HG03045 (cell line): ENCODE results near the gene RSPRY1.

ENCODE experiments used
- ATAC-seq: cut with Tn5 transposase; IDR thresholded peaks from one replicate; pipeline ENCODE4 v1.9.1; 2021; ENCODE audit warnings: mild to moderate bottlenecking, moderate library complexity; ENCODE audit not compliant: unreplicated experiment

Gene RSPRY1

DNA sequence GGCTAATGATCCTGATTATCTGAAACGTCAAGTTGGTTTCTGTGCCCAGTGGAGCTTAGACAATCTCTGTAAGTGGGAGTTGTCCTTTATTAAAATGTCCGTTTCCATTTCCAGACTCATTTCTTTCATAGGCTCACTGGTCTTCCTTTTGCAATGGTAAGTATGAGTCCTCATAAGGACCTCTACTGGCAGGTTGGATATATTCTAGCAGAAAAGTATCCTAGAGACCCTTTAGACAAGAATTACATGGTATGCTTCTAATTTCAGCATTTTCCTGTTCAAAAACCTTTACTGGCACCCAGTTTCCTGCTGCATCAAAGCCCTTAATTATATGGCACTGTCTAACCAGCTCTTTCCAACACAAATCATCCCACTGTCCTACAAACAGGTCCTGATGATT is 30.8 kb downstream of the RSPRY1 start:
- no peak for ATAC-seq

DNA sequence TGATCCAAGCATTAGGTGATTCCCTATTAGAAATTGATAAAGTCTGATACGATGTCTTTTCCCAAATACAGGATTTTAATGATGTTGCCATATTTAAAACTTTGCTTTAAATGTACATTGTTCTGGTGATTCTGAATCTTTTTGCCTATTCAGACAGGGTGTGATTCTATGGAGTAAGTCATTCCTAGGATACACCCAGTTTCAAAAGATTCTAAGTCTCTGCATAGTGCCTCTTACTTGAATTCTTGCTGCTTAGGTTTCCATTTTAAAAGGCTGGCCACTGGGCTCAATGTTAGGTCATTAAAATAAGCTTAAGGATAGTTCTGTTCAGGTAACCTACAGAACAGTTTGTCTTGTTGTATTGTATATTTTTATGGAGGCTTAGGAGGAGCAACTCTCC is 36.9 kb downstream of the RSPRY1 start:
- ATAC-seq = no peak

- no peak for ATAC-seq
Observed at GRCh38 chr16:57224651-57225335, 38.7 kb downstream of the RSPRY1 start.

- no peak for ATAC-seq
Observed at GRCh38 chr16:57225978-57226377, 39.8 kb downstream of the RSPRY1 start.

- no peak for ATAC-seq
Observed at GRCh38 chr16:57226701-57227621, 40.8 kb downstream of the RSPRY1 start.

- no peak for ATAC-seq
Observed at GRCh38 chr16:57229079-57229478, 43.0 kb downstream of the RSPRY1 start.

- ATAC-seq = no peak
Observed at GRCh38 chr16:57231821-57232350, 45.8 kb downstream of the RSPRY1 start.

DNA sequence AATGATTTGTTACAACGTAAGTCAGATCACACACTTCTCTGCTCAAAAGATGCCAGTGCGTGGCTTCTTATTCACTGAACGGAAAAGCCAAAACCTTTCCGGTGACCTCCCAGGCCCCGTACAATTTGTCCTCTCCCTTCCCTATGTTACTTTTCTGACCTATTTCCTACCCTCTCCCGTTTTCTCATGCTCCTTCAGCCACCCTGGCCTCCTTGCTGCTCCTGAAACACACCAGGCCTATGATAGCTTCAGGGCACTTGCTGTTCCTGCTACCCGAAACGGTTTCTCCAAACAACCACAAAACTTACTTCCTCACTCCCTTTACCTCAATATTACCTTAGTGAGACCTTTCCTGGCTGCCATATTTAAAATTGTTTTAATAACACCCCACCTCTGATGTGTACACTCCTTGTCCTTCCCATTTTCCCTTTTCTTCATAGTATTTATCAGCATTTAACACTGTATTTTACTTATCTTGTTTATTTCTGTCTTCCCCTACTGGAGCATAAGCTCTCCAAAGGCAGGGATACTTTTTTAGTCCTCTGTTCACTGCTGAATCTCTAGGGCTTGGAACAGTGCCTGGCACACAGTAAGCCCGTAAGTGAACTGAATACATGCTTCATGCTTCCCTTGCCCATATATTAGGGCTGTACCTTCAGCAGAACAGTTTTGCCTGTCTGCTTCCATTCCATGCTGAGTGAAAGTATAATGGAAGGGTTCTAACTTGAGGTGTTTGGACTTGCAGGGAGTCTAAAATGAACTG is 48.0 kb downstream of the RSPRY1 start:
- no peak for ATAC-seq

DNA sequence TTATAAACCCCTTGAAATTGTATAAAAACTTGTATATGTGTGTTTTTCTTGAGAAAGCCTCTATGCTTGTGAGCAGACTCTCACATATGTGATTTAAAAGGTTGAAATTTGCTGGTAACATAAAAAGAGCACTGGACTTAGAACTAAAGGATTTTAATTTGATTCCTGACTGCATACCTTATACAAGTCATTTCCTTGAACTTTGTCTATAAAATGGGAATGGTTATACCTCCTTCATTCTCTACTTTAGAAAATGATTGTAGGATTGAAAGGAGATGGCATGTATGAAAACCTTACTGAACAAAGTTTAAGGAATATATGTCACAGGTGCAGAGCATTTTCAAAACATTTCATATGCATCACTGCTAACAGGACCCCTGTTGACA is 48.6 kb downstream of the RSPRY1 start:
- ATAC-seq = no peak

DNA sequence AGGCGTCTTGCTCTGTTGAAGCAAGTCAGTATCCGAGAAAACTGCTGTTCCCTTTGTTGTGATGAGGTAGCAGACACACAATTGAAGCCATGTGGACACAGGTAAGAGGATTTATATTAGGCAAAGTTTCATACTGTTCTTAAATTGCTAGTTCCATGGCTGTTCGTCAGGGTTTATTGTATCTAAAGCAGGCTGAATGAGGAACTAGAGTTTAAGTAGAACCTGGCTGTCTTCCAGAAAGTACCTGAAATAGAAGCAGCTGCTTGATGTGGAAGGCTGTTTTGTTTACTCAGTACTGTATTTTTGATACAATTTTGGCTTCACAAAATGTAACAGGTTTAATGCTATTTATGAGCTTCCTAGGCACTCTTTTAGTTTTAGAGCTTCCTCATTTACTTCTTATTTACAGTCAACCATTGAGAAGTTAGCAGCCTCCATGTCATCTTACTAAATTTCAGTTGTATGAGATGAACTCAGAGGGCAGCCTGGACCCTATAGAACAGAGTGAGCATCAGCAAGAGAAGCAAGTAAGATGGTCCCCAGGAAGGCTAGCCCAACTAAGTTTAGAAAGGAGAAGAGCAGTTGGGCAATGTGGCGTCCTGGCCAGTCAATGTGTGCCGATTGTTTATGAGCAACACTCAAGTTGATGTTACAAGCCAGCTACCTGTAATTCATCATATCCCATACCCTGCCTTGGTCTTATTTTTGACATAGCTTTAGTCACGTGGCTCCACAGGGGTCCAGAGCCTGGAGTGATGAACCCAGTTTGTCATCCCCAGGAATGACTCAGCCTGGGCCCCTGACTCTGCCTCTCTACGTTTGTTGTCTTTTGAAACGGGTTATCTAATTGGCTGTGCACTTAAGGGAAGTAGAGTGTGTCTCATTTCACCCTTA is 49.2 kb downstream of the RSPRY1 start:
- no peak for ATAC-seq

GRCh38 chr16:57236022-57236350 is 49.9 kb downstream of the RSPRY1 start:
- no peak for ATAC-seq

GRCh38 chr16:57238682-57239081 is 52.6 kb downstream of the RSPRY1 start:
- no peak for ATAC-seq

- no peak for ATAC-seq
Observed at GRCh38 chr16:57239107-57239506, 53.0 kb downstream of the RSPRY1 start.

DNA sequence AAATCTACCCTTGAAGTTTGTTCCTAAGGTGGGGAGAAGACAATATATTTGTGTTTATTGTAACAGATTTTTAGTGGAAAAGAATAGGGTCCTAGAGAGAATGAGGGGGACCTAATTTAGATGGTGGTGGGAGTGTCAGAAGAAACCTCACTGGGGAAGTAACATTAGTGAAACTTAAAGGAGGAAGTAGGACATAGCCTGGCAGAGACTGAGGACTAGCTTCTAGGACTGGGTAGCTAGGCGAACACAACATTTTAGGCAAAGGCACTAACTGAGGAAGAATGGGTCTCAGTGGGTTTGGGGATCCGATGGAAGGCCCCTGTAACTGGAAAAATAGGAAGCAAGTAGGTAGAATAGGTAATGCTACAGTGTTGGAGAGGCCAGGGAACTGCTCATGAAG is 54.7 kb downstream of the RSPRY1 start:
- ATAC-seq = no peak

- no peak for ATAC-seq
Observed at GRCh38 chr16:57242650-57243049, 56.5 kb downstream of the RSPRY1 start.

DNA sequence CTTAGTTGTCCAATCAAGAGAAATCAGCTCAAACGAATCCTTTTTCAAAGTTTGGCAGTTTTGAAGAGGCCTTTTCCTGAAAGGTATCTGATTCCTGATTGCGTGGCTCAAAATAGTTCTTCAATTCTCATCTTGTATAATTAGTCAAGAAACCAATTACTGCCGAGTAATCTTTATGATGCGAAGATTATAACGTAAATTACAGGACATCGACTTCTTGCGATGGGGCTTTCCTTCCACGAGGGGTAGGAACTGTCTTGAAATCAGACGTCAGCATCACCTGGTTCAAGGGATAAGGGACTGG is 58.3 kb downstream of the RSPRY1 start:
- ATAC-seq = peak; percentile 31

DNA sequence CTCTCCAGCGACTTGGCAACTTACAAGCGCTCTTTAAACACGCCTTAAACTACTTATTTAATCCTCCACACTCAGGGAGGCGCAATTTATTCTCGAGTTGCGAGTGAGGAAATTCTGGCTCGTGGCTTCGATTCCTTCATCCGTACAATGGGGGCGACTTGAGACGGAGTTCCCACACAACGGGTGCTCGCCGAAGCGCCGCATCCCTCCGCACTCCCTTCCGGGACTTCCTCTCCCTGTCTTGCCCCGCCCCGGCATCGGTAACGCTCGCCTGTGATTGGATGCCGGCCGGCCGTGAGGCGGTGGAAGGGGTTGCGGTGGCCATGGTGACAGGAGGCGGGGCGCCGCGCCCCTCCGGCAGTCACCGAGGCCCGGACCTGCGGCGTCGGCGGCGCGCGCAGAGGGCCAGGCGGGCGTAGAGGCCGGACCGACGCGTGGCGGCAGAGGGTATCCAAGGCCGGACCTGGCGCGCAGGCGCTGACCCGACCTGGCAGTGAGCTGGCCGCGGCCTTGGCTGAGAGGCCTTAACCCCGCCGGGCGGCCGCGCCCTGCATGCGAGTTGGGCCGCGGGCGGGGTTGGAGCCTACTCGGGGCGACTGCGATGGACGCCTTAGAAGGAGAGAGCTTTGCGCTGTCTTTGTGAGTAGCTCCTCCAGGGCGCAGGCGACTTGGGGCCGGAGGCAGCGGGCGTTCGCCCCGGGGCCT is 58.8 kb downstream of the RSPRY1 start, which contains the start of gene ARL2BP:
Gene ARL2BP (plus strand): TSS at position 493 of the 705 bp plus-strand sequence. CDS start 109 bp downstream, at position 602.
- ATAC-seq = peak; percentile 96

DNA sequence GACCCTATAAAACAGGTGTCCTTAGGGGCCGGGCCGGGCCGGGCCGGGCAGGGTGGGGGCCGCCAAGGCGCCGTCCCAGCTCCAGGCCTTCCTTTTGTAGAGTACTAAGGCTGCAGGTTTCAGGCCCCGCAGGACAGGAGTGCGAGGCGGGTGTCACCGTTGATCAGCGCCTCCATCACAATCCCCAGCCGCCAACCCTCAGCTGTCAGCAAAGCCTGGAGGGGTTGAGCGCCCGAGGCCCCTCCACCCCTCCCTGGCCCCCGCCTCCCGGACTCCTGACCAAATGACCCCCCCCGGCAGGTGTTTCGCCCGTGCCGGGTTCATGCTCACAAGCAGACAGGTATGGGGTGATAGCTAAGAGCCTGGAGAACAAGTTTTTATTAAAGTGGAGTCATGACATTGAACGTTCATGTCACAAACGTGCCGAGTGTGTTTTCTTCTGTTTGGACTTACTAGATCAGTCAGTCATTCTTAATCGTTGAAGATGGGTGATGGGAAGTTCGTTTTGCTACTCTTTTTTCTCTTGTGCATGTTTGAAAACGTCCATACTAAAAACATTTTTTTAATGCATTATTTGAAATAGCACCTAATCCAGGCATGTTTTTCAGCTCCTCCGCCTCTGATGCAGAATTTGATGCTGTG is 59.5 kb downstream of the RSPRY1 start:
- ATAC-seq = no peak

DNA sequence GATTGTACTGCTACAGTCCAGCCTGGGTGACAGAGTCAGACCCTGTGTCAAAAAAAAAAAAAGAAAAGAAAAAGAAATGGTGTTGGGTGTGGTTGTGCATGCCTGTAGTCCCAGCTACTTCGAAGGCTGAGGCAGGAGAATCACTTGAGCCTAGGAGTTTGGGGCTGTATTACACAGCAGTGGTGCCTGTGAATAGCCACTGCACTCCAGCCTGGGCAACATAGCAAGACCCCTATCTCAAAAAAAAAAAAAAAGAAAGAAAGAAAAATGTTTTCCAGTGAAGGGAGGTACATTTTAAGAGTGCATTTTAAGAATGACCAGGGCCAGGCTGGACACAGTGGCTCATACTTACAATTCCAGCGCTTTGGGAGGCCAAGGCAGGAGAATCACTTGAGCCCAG is 65.2 kb downstream of the RSPRY1 start:
- ATAC-seq = no peak
